Esophagus muscularis mucosa (tissue), 3 donors: ENCODE measurements around the gene C19orf53.

Source experiments
- CTCF ChIP-seq, 3 experiments: fragments of 200-600 bp in 2 of 3; fragments of 450-650 bp in 1 of 3; sonication (generic) in 2 of 3; IDR thresholded peaks; one replicate each; pipeline ENCODE4 v1.5.1; 2017 to 2019; ENCODE audit warnings: antibody characterized with exemption in 3 of 3, mild to moderate bottlenecking in 2 of 3, moderate library complexity in 1 of 3
- POLR2A ChIP-seq: fragments of 450-650 bp; IDR thresholded peaks from one replicate; pipeline ENCODE4 v1.6.1; 2017; ENCODE audit warnings: antibody characterized with exemption, moderate library complexity, mild to moderate bottlenecking, low read depth
- POLR2AphosphoS5 ChIP-seq, 2 donors: sonication (generic); formaldehyde crosslinking; IDR thresholded peaks; one replicate each; pipeline ENCODE4 v1.6.1; 2017; ENCODE audit warnings: antibody characterized with exemption in 2 of 2

- TF ChIP-seq POLR2A (no peak), CTCF (IDR thresholded peaks at IDR 0.05) (no peak), POLR2AphosphoS5 (IDR thresholded peaks at IDR 0.05) (no peak)
Measured at GRCh38 chr19:13782537-13782936, 8.3 kb downstream of the C19orf53 start.
